ENCODE data around the gene MYO1F.

DNA sequence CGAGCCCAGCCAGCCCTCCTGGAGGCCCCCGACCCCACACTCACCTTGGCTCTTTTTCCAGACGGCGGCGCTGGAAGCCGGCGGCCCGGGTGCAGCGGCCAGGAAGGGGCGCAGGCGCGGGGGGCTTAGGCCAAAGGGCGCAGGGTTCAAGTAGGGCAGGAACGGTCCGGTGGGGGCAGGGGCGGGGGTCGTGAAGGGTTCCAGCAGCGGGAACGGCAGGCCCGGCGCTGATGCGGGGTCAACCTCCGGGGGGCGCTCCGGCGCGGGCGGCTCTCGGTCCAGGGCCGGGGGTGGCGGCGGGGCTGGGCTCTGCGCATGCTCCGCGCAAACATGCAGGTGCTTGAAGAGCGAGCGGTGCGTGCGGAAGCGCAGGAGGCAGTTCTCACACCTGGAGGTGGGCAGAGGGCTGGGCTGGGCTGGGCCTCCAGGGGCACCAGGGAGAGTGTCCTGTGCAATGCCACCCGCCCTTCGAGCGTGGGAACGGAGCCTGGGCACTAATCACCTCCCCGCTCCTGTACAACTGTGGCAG, 65.6 kb downstream of the MYO1F start:
- TF ChIP-seq, protein P1, sequence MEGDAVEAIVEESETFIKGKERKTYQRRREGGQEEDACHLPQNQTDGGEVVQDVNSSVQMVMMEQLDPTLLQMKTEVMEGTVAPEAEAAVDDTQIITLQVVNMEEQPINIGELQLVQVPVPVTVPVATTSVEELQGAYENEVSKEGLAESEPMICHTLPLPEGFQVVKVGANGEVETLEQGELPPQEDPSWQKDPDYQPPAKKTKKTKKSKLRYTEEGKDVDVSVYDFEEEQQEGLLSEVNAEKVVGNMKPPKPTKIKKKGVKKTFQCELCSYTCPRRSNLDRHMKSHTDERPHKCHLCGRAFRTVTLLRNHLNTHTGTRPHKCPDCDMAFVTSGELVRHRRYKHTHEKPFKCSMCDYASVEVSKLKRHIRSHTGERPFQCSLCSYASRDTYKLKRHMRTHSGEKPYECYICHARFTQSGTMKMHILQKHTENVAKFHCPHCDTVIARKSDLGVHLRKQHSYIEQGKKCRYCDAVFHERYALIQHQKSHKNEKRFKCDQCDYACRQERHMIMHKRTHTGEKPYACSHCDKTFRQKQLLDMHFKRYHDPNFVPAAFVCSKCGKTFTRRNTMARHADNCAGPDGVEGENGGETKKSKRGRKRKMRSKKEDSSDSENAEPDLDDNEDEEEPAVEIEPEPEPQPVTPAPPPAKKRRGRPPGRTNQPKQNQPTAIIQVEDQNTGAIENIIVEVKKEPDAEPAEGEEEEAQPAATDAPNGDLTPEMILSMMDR (IDR thresholded peaks at IDR 0.05): no peak
- TF ChIP-seq POLR2A (IDR thresholded peaks at IDR 0.05): no peak
